LNCaP clone FGC (cell line): Measurements from ENCODE around the gene ARMC12.
A peak's percentile ranks its signal among the peaks of the same experiment; 100 is the strongest.
"Not testable (repeated sequence)": the region's sequence is repeated elsewhere in the genome, so short reads cannot be mapped to it uniquely, and the experiment has no call there.

ENCODE experiments used
- DNase-seq: peaks from one replicate; pipeline ENCODE4 v3.0.0-alpha.2; 2011; ENCODE audit warnings: low read depth
- H3K4me3 ChIP-seq: 2 replicates; pipeline ENCODE4 v1.5.1; 2011; ENCODE audit warnings: mild to moderate bottlenecking, low read depth, low read length, control low read depth
- CTCF ChIP-seq: IDR thresholded peaks from 2 replicates; pipeline ENCODE4 v1.5.1; 2012; ENCODE audit warnings: mild to moderate bottlenecking; ENCODE audit not compliant: control insufficient read depth, insufficient read depth; ENCODE audit errors: extremely low read depth

The ARMC12 gene

GRCh38 chr6:35728683-35729678 lies 7.9 kb upstream of the ARMC12 start:
- TF ChIP-seq CTCF: no peak
- DNase-seq: no peak
- peak overlapping the region; percentile 46 for H3K4me3 ChIP-seq

GRCh38 chr6:35729722-35730121 lies 7.1 kb upstream of the ARMC12 start:
- no peak overlapping the region for H3K4me3 ChIP-seq
- TF ChIP-seq CTCF: no peak

GRCh38 chr6:35730745-35731413 lies 6.0 kb upstream of the ARMC12 start:
- no peak overlapping the region; the same call in 1 of the 2 replicates for H3K4me3 ChIP-seq
- no peak for DNase-seq
- no peak for TF ChIP-seq CTCF

More at GRCh38 chr6:35729722-35730121, 7.1 kb upstream of the ARMC12 start:
- DNase-seq: no peak

GRCh38 chr6:35731414-35731735 lies 5.5 kb upstream of the ARMC12 start:
- DNase-seq: no peak
- H3K4me3 ChIP-seq: peak overlapping the region; percentile 58
- no peak for TF ChIP-seq CTCF

GRCh38 chr6:35731736-35732532 lies 4.9 kb upstream of the ARMC12 start:
- TF ChIP-seq CTCF: no peak

GRCh38 chr6:35733633-35734032 lies 3.2 kb upstream of the ARMC12 start:
- peak; percentile 58 for DNase-seq
- no peak for TF ChIP-seq CTCF
- H3K4me3 ChIP-seq: no peak overlapping the region

More at GRCh38 chr6:35731736-35732532, 4.9 kb upstream of the ARMC12 start:
- peak overlapping the region; percentile 58 for H3K4me3 ChIP-seq
- peak; percentile 69 for DNase-seq

- H3K4me3 ChIP-seq, DNase-seq: not testable (repeated sequence)
Observed at GRCh38 chr6:35734319-35734718, 2.5 kb upstream of the ARMC12 start.
